ENCODE measurements around the gene CHRNA4.

The CHRNA4 gene

DNA sequence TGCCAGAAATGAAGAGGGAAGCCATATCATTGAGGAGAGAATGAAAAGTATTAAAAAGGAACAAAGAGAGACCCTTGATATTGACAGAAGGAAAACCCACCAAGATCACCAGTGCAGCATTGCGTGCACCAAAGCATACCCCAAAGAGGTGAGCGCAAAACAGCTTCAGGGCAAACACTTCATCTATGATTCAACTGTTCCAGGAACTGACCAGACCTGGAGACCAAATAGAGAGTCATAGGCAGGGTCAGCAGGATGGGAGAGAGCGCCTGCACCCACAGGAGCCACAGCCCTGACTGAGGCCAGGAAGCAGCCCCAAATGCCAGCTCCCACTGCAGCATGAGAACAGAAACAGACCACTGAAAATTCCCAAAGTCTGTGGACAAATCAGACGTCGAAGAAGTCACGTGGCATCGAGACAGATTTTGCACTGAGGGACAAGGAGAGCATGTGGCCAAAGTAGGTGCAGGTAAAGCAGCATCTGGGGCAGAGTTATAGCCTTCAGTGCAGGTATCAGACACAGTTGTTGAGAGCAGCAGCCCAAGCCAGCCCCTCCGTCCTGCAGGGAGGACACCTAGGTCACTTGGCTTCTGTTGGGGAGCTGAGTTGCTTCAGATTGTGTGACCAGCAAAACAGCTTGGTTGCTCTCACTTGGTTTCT, 29.3 kb downstream of the CHRNA4 start:
- DNase-seq = no peak

DNA sequence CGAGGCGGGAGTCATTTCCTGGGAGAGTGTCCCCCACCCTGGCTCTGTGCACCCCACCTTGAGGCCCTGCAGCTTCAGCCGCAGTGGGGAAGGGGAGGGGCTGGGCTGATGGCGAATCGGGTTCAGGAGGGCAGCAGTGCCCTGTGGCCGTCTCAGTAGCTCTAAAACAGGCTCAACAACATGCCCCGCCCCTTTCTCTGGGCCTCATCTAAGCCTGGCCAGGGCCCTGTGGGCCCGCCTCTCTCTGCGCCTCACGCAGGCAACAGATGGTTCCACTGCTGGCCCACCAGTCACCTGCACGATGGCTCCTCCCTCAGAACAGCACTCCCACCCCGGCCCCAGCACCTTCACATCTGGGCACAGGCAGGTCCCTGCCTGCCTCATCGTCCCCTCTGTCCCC, 30.2 kb downstream of the CHRNA4 start:
- DNase-seq = no peak

DNA sequence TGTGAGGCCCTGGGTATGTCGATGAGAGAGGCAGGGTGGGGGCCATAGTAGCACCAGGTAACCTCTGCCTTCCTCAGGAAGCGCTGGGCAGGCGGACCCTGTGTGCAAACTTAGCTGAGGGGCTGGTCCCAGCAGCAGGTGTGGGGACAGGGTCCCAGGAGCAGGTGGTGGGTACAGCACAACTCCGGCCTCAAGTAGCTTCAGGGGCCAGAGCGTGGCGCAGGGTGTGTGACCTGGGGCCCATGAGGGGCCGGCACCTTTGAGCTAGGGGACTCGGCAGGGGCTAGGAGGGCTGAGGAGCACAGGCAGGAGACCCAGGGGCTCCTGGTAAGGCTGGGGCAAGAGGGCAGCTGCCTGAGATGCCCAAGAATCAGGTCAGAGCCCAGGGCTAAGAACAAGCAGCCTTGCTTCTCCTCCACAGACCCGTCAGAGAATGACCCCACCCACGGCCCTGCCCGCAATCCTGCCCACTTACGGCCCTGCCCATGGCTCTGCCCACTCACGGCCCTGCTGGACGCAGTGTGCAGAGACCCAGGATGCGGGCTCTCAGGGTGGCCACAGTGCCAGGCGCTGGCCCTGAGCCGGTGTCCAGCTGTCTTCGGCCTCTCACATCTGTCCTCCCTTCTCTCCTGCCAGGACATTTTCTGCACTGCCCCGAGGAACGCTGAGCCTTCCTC, 30.9 kb downstream of the CHRNA4 start:
- no peak for DNase-seq

DNA sequence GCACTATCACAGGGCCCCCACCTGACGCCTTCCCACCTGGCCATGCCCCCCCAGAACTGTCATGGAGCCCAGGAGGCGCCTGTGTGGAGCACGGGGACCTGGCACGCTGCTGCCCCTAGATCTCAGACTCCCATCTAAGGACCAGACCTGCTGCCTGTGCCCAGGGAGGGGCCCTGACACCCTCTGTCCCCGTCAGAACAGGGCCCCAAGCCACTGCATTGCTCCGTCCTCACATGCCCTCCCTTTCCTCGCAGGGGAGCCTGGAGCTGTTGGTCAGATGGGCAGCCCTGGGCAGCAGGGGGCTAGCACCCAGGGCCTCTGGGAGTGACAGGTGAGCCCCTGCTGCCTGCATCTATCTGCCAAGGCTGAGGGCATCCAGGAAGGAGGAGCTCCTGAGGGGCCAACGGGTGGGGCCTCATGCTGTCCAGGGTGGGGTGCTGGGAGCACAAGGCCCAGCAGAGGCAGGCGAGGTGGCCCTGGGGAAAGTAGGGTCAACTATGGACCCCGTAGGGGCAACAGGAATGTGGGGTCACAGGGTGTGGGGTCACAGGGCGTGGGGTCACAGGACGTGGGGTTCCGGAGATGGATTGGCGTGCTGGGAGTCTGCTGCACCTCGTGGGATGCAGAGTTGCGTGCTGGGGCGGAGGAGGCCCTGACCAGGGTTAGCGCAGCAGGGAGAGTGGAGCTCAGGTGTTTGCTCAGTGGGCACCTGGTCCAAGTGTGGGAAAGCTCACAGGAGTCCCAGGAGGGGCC, 31.6 kb downstream of the CHRNA4 start:
- no peak for DNase-seq

DNA sequence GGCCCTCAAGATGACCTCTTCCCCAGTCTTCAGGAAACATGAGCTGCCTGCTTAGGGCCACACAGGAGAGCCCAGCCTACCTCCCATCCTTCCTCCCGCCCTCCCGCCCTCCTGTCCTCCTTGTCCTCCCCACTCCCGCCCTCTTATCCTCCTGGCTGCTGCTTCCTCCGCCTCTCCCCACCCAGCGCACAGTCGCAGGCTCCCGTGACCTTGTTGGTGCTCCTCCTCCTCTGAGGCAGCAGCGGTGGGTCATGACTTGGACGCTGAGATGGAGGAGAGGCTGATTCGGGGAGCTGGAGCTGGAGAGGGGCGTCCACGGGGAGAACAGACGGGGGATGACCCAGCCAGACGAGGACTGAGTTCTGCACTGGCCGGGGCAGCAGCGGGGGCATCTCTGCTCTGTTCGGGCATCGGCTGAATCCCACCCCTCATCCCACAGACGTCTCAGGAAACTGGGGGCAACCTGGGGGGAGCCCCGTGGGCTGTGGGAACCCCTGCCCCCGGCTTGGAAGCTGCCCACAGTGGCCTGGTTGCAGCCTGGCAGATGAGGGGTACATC, 32.4 kb downstream of the CHRNA4 start:
- DNase-seq = no peak

DNA sequence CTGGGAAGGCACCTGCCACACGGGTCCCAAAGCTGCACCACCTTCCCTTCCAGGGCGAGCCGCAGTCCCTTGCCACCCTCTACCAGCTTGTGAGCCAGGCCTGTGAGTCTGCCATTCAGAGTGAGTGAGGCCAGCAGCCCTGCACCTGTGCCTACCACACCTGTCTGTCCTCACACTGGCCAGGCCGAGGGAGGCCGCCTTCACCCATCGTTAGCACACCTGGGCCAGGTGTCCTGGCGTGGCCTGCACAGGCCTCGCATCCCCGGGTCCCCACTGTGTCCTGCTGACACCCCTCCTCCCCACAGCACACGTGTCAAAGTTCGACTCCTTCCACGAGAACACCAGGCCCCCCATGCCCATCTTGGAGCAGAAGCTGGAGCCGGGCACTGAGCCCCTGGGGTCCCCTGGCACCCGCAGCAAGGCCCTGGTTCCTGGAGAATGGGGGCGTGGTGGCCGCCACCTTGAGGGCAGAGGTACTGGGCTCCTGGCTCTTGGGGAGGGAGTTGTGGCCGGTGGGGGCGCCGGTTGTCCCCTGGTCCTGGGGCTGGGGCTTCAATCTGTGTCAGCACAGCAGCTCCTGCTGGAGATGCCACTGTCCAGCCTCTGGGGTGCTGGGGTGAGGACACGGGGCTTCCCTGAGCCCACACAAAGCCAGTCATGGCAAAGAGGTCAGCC, 33.0 kb downstream of the CHRNA4 start:
- DNase-seq = no peak

DNA sequence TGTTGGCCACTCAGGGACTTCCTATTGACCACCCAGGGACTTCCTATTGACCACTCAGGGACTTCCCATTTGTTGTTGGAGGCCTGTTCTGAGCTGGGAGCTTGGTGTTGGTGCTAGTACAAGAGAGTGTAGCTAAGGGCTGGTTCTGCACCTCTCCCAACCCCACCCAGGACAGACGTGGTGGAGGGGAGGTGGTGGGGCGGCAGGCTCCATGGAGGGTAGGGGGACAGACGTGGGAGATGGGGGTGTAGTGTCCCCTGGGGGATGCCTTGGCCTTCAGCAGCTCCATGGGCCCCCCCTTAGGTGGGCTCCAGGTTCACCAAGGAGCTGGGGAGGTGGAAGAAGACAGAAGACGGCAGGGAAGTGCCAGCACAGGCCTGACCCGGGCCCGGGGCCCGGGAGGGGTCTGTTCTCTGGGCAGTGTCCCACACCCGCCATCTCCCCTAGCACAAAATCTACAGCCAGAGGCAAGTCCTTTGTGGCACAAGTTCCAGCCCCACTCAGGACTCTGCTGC, 33.9 kb downstream of the CHRNA4 start:
- no peak for DNase-seq

DNA sequence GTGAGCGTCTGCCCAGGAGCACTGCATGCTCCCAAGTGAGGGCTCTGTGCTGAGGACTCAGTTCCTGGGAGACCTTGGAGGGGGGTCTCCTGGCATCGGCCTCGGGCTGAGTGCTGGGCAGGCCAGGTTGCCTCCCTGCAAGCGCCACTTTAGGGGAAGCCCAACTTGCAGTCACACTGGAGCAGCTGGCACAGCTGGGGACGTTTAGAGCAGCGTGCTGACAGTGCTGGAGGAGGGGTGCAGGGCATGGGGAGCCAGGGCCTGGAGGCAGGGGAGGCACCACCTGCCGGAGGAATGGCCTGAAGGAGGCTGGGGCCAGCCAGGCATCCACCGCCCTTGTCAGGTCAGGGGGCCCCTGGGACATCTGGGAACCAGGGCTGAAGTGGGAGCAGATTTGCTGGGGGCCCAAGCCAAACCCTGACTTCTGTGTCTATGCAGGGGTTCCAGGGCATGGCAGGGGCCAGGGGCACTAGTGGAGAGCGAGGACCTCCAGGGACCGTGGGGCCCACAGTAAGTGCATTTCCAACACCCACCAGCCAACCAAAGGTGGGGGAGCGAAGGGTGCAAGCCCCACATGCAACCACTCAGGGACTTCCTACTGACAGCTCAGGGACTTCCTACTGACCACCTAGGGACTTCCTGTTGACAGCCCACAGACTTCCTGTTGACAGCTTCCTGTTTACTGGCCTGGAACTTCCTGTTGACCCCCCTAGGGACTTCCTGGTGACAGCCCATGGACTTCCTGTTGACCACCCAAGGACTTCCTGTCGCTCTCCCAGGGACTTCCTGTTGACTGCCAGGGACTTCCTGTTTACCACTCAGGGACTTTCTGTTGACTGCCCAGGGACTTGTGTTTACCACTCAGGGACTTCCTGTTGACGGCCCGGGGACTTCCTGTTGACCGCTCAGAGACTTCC, 34.6 kb downstream of the CHRNA4 start:
- DNase-seq = no peak

DNA sequence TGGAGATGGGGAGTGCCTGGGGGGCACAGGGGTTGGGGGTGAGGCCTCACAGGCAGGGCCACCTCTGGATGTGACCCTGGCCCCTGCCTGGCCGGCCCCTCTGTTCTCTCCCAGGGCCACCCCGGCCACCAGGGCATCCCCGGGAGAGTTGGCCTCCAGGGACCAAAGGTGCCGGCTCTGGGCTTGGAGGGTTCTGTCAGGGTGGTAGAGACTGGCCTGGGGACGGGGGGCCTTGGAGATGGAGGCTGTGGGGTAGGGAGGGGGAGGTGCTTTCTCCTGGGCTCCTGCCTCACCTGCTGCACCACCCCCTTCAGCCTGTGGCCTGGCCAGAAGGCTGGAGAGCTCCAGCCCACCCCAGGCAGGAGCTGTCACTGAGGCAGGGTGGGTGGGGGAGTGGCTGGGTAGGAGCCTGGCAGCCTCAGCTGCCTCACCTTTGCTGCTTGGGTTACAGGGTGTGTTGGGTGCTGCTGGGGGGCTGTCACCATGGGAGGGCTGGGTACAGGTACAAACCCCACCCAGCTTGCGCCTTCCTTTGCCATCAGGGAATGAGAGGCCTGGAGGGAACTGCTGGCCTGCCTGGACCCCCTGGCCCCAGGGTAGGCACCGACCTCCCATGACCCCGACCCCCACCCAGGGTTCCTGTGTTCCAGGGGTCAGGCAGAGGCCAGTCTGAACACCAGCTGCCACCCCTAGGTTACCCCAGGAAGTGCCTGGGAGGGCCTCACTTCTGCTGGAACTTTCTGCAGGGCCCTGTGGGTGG, 35.4 kb downstream of the CHRNA4 start:
- no peak for DNase-seq

DNA sequence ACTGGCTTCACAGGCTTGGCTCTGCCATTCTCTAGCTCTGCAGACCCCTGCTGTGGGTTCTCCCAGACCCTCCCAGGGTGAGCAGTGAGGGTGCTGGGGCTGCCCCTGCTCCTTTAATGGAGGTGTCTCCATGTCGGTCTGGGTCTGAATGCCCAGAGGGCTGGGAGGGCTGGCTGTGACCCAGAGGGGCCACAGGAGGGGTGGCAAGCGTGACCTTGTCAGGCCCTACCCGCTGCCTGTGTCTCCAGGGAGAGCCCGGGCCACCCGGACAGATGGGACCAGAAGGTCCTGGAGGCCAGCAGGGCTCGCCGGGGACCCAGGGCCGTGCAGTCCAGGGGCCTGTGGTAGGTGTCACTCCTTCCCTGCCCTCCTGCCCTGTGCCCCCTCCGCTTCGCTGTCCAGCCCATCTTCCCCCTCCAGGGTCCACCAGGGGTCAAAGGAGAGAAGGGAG, 36.1 kb downstream of the CHRNA4 start:
- no peak for DNase-seq

DNA sequence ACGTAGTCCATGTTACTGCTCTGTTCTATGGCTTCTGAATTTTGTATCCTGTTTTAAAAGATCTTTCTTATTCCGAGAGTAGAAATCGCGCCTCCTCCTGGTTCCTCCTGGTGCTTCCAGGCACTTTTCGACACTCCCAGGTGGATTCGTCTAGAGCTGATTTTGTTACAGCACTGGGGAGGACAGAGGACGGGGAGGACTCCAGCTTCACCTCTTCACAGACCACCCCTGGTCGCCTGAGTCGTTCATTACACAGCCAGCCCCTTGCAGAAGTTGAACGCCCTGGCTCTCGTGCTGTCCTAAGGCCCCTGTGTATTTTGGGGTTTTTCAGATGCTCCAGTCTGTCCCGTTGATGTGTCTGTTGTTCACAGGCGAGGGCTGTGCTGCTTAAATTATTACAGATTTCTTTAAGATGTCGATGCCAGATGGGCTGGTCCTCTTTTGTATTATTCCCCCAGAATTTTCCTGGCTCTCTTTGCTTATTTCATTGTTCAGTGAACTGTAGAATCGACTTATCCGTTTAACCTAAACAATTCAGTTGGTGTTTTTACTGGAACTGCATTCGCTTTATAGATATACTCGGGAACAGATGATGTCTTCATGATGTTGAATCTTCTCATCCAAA, 37.7 kb downstream of the CHRNA4 start:
- DNase-seq = no peak

DNA sequence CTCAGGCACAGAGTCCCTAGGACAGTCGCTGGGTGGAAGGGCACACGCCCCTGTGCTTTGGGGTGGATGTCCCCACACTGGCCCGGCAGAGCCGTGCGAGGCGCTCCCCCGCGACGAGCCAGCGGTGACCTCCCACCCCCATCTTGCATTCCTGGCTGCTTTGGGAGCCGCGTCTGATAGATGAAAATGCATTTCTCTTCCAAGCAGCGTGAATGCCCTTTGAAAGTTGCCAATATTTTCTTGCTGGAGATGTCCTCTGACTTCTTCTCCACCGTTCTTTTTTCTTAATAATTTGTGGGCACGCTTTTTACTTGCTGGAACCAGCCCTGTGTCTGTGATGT, 38.2 kb downstream of the CHRNA4 start:
- no peak for DNase-seq

DNA sequence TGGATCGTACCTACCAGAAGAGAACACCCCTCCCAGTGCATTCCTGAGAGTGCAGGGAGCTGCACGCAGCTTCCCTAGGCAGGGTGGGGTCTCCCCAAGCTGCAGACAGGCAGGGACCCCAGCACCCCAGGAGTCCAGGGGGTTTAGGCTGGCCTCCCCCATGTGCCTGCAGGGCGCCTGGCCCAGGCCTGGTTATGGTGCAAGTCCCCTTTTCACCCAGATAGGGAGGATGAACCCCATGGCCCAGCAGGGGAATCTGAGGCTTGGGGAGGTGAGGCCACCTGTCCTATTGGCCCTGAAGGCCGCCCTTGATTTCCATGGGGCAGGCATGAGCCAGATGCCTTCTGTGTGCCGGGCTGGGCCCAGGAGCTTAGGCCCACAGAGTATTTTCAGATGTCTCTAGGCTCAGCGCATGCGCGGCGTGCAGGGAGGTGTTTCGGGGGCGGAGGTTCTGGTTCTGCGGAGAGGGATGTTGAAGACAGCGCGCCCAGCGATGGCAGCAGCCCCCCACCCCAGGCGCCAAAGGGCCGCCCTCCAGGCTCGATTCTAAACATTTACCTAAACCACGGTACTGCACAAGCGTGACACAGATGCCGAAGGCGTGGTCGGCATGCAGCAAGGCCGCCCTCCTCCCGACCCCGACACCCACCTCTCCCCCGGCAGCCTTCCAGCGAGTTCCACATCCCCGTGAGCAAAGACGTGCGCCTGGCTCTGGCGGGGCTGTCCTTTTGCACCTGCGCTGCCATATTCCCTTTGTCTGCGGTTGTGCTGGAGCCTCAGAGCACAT, 38.8 kb downstream of the CHRNA4 start:
- no peak for DNase-seq

DNA sequence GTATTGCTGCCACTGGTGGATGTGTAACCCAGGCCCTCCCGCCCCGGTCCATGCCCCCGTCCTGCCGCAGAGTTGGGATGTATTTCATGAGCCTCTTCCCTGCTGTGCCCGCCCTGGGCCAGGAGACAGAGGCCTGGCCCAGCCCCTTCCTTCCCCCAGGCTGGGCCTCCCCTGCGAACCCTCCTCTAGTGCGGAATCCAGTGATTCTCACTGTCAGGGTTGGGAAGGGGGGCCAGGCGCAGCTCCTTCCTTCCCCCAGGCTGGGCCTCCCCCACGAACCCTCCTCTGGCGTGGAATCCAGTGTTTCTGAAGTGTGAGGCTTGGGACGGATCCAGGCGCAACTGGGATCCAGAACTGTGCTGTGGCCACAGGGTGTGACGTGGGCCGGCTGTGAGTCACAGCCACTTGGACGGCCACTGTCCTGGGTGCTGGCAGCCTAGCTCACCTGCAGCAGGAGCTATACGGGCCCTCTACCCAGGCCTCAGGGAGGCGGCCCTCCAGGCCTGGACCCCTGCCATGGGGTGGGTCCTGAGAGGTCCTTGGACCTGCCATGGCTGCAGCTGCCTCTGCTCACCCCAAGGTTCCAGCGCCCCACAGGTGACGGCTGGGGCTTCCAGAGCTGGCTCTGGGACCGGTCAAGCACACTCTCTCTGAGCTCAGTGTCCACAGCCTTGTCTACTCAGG, 39.9 kb downstream of the CHRNA4 start:
- no peak for DNase-seq

DNA sequence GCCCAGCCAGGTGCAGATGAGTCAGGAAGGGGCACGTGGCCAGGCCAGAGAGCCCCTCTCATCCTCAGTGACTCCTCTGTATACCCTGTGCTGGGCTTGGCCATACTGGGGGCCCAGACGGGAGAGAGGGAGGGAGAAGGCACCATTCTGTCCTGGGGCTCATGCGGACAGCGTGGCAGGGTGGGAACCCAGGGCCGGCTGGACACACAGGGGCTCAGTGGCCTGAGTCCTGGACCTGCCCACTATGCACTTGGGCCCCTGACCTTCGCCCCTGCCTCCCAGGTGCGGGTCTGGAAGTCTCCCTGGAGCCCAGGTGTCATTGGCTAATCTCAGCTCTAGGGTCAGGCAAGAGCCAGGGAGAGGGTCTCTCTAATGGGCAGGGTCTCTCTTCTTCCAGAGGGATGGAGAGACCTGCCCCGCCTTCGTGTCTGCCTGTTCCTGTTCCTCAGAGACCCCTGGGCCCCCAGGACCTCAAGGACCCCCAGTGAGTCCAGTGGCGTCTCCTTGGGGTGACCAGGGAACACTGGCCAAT, 40.5 kb downstream of the CHRNA4 start:
- DNase-seq = no peak

DNA sequence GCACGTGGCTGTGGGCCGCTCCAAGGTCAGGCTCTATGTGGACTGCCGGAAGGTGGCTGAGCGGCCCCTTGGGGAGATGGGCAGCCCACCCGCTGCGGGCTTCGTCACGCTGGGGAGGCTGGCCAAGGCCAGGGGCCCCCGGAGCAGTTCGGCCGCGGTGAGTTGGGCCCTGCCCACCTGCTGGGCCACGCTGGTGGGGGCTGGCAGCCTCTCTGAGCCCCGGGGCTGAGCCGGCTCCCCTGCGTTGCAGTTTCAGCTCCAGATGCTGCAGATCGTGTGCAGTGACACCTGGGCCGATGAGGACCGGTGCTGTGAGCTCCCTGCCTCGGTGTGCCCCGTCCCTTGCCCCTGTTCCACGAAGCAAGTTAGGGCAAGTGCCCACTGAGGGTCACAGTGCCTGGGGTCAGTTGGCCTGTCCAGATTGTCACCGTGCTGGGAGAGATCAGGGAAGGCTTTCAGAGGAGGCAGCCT, 41.1 kb downstream of the CHRNA4 start:
- DNase-seq = no peak

DNA sequence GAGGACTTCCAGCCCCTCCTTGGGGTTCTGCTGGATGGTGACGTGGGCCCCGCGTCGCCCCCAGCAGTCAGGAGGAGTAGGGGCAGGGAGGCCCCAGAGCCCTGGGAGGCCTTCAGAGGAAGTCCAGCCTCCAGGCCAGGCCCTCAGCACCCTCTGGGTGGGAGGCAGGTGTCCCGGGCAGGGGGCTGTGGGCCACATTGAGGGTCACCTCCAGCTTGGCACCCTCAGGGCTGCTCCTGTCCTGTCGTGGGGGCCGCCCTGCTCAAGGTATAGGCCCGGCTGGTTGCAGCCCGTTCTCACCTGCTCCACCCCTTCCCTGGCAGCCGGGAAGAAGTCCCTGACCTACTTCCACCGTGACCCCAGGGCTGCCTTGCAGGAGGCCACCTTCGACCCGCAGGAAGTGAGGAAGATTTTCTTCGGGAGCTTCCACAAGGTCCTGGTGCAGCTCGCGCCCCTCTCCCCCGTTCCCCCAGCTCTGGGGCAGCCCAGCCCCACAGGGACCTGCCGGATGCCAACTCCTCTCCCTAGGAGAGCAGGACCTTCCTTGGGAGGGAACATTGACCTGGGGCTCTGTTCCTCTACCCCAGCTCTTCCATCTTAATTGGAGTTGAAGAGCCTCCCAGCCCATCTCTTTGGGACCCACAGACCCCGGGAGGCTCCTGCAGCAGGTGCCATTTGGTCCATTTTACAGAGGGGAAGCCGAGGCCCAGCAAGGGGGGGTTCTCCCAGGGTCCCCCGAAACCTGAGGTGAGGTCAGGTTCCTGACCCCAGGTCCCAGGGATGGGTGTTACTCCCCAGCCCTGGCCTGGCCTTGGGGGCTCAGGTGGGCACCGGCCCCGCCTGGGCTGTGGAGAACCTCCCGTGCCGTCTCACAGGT, 41.7 kb downstream of the CHRNA4 start:
- no peak for DNase-seq

All from hematopoietic multipotent progenitor cell treated with erythropoietin and hydrocortisone succinate and interleukin-3 and kit ligand, for 8 days (in vitro differentiated cells).